NCI-H1694 (cell line): ENCODE data around the gene NDUFB2.
"Not testable (repeated sequence)": the region's sequence is repeated elsewhere in the genome, so short reads cannot be mapped to it uniquely, and the experiment has no call there.

Experiments used
- DNase-seq: peaks from one replicate; lab custom pipeline; 2025; lab: John Stamatoyannopoulos, UW

NDUFB2 gene

GRCh38 chr7:140696680-140697446 lies at the start of gene NDUFB2:
NDUFB2 (plus strand) TSS chr7:140696708; CDS start chr7:140696745, 37 bp downstream.
- peak; percentile 62 for DNase-seq

DNA sequence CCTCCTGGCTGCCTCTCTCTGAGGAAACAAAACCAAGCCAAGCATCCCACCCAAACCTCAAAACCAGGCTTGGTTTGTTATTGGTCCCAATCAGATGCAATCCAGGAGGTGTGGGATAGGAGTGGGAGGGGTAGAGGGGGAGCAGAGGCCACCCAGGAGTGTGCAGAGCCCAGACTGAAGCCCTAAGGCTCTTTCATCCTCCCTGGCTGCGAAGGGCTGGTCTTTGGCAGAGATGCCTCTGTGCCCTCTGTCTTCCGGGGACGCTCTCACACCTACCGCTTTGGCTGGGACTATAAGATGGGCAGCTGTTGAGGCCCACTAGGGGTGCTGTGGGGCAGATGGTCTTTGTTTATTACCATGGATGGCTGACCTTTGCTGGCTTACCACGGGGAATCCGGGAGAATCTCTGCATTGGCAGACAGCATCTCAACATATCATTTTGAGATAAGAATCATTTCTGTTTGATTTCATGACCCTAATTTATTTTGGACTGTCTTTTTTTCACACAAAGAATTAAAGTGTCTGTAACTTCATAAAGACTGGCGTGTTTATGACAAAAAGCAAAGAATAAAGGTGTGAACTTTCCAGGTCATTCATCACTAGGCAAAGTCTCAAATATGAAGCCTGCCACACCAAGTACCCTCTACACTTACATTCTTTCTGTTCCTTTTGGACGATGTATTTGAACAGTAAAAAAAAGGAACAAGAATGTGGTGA lies 49.4 kb upstream of the NDUFB2 start:
- DNase-seq = peak; percentile 86

DNA sequence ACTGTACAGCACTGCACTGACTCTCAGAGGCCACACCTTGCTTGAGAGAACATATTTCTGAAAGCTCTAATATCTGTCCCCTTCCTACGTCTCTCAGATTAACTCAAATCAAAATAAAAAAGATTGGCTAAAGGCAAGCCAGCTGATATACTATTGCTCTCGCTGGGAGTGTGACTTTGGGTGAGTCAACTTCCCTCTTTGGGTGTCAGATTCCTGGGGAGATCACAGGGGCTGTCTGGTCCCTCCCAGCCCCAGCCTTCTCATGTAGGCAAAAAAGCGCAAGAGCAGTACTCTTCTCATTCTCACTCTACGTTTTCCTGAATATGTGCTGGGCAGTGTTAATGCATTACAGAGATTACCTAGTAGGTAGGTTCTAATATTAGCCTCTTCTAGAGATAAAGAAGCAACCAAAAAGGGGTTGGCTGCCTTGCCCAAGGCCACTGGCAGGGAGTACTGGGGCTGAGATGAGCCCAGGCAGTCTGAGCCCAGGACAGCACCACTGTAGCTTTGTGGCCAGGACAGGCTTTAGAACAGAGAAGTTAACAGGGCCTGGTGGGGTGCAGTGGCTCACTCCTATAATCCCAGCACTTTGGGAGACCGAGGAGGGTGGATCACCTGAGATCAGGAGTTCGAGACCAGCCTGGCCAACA lies 46.8 kb upstream of the NDUFB2 start:
- no peak for DNase-seq

DNA sequence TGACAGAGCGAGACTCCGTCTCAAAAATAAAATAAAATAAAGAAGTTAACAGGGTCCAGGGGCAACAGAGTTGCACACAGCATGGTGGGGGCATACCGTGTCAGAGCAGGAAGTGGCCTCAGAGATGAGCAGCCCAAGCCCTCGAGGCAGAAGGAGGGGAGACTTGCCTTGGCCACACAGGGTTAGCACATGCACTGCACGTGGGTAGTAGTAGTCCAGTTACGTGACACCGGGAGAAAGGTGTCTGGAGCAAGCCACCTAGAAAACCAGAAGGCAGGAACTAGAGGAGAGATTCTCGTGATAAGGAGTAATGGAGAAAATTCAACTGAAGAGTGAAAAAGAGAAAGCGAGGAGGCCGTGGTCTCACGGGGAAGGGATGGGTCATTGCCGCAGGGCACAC lies 46.1 kb upstream of the NDUFB2 start:
- no peak for DNase-seq

- DNase-seq = peak; percentile 88
Observed at GRCh38 chr7:140653319-140654108, 43.0 kb upstream of the NDUFB2 start.

- no peak for DNase-seq
Observed at GRCh38 chr7:140654109-140654387, 42.5 kb upstream of the NDUFB2 start.

DNA sequence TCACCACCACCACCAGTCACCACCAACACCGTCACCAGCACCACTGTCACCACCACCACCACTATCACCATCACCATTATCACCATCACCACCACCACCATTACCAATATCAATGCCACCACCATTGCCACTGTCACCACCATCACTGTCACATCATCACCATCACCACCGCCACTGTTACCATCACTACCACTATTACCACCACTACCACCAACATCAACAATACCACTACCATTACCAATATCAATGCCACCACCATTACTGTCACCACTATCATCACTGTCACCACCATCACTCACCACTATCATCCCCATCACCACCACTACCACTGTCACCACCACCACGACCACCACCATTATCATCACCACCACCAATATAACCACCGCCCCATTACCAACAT lies 41.8 kb upstream of the NDUFB2 start:
- DNase-seq = no peak

DNA sequence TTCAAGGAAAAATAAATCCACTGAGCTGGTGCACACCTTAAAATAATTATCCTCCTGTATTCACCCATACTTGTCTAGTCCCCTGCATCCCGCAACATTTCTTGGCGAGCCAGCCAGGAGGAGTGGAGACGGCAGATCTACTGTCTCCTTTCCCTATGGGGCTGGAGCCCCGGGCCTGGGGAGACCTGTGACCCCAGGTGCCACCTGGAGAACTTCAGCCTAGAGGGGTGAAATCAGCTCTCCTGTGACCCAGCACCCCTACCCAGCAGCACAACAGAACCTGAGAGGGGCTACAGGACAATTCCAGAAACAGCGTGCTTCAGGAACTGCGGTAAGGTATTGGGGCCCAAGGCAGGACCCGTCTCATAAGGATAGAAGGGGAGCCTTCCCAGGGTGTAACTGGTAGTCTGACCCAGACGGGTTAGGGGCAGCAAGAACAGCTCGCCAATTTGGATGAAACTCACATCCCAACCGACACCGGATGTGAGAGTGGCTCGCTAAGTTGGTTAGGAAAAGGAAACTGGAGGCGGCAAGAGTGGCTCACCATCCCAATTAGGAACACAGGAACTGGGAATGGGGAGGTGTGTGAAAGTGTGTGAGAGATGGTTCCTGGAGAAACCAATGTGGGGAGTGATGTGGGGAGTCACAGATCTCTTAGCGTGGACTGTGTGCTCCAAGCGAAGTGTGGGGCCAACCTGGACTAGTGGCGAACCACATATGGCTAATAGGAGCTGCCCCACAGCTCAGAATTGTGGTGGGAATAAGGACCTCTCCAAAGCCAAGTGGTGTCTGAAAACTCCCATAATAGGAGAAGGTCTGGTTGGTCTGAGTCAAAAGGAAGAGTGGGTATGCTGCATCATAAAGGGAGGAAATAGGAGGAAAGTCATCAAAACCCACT lies 40.7 kb upstream of the NDUFB2 start:
- no peak for DNase-seq

GRCh38 chr7:140656548-140657515 lies 39.7 kb upstream of the NDUFB2 start:
- no peak for DNase-seq

DNA sequence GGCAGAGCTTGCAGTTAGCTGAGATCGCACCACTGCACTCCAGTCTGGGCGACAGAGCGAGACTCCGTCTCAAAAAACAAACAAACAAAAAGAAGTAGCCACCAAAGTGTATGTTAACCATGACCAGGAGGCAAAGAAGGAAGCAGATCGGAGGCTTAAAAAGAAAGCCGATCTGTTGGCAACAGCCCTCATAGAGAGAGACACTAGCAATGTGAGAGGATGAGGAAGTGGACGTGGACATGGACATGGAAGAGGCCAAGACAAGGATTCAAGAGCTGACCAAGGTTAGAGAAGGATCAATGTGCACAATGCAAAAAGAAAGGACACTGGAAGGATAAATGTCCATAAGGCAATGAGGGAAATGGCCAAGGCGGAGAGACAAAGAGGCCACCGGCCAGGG lies 38.6 kb upstream of the NDUFB2 start:
- DNase-seq = no peak

GRCh38 chr7:140659856-140660255 lies 36.7 kb upstream of the NDUFB2 start:
- no peak for DNase-seq

GRCh38 chr7:140661124-140661523 lies 35.4 kb upstream of the NDUFB2 start:
- DNase-seq = no peak

- not testable (repeated sequence) for DNase-seq
Observed at GRCh38 chr7:140662938-140663337, 33.6 kb upstream of the NDUFB2 start.

DNA sequence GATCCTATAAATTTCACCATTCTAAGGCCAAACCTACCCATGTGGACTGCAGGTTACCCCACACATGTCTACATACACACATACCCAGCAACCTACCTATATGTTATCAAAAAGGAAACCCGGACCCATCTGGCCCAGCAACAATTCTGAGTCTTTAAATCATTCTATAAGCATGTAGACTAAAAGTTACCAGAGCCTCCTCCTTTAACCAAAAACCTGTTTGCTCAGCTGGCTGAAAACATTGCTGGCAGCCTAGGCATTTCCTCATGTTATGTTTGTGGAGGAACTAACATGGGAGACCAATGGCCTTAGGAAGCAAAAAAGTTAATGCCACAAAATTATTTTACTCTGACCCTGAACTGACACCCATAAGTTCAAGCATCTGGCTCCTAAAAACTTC lies 29.0 kb upstream of the NDUFB2 start:
- no peak for DNase-seq

DNA sequence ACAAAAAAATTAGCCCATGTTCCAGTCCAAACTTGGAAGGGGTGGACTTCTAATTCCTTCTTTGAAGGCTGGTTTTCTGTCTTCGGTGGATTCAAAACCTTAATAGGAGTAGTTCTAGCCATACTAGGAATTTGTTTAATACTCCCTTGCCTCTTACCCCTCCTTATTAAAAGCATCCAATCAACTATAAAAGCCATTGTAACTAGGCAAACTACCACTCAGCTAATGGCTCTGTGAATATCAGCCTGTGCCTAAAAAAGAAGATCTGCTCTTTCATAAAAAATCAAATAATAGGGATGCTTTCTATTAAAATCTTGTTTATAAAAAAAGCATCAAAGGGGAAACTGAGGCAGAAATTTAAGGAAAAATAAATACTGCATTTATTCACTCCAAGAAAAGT lies 27.9 kb upstream of the NDUFB2 start:
- no peak for DNase-seq

GRCh38 chr7:140669352-140669751 lies 27.2 kb upstream of the NDUFB2 start:
- DNase-seq = no peak

- DNase-seq = not testable (repeated sequence)
Observed at GRCh38 chr7:140669862-140670261, 26.6 kb upstream of the NDUFB2 start.

GRCh38 chr7:140670343-140670935 lies 26.1 kb upstream of the NDUFB2 start:
- DNase-seq = no peak

GRCh38 chr7:140671966-140672365 lies 24.5 kb upstream of the NDUFB2 start:
- DNase-seq = no peak
